Kidney (tissue), 14 donors: ENCODE results near the gene RNPS1. TPM values are rescaled to one million over a fixed set of nuclear protein-coding genes. Genes with fewer than 3 reads are reported as not detected.

Experiments used
- DNase-seq, 5 donors: peaks; one replicate each; pipeline ENCODE4 v3.0.0-alpha.2; 2013 to 2020
- FAIRE-seq: peaks from 2 replicates; lab custom pipeline; 2012; peaks lifted over from hg19 to GRCh38; lab: Jason Lieb, UNC
- H3K27ac ChIP-seq, 2 donors: one replicate each; pipeline ENCODE4 v1.7.0; 2013; ENCODE audit warnings: low read depth in 2 of 2, low read length in 2 of 2, inconsistent platforms in 1 of 2
- H3K27me3 ChIP-seq: one replicate; pipeline ENCODE4 v1.7.1; 2013; ENCODE audit warnings: low read length, inconsistent platforms; ENCODE audit not compliant: control insufficient read depth, insufficient read depth
- H3K36me3 ChIP-seq, 3 donors: one replicate each; pipeline versions ENCODE4 v1.7.0 to v1.7.1; 2013; ENCODE audit warnings: low read length in 3 of 3, control low read depth in 1 of 3, inconsistent platforms in 1 of 3; ENCODE audit not compliant: insufficient read depth in 3 of 3, control insufficient read depth in 2 of 3
- H3K4me1 ChIP-seq, 3 donors: one replicate each; pipeline versions ENCODE4 v1.7.0 to v1.7.1; 2013; ENCODE audit warnings: low read length in 3 of 3, inconsistent platforms in 1 of 3, low read depth in 1 of 3; ENCODE audit not compliant: control insufficient read depth in 2 of 3, insufficient read depth in 2 of 3
- H3K4me3 ChIP-seq, 3 donors: one replicate each; pipeline versions ENCODE4 v1.7.0 to v1.8.1; 2013; ENCODE audit warnings: low read length in 3 of 3, control low read depth in 1 of 3, inconsistent platforms in 1 of 3
- H3K9ac ChIP-seq, 3 donors: one replicate each; pipeline versions ENCODE4 v1.7.0 to v1.7.1; 2013; ENCODE audit warnings: low read length in 3 of 3, control low read depth in 1 of 3, inconsistent platforms in 1 of 3
- H3K9me3 ChIP-seq, 3 donors: one replicate each; pipeline versions ENCODE4 v1.7.0 to v1.7.1; 2013; ENCODE audit warnings: low read length in 3 of 3, control low read depth in 1 of 3, inconsistent platforms in 1 of 3; ENCODE audit not compliant: control insufficient read depth in 2 of 3, insufficient read depth in 1 of 3
- intact Hi-C: fragments of 100-400 bp; cut with DNase I; formaldehyde crosslinking; loops from one replicate; pipeline ENCODE4 v1.11.1; 2022
- polyA plus RNA-seq: library from polyadenylated mRNA; stranded (reverse); fragments of 350-450 nt; fragmentation: Illumina TruSeq; extraction: RNeasy Lipid Tissue Mini Kit (QIAGEN cat#74804); gene quantifications from one replicate; pipeline ENCODE4 v1.2.3, GENCODE V29; 2014; ENCODE audit warnings: low read depth, low replicate concordance; ENCODE audit not compliant: insufficient read depth
- total RNA-seq: library from RNA; stranded (reverse); fragmentation: NEBNext Ultra II Directional; extraction: Animal tissue kit (Norgen Biotek cat#: 25700); gene quantifications from one replicate; pipeline ENCODE4 v1.2.1, GENCODE V29; 2021
- TF ChIP-seq, protein P1 (sequence below): IDR thresholded peaks from 3 replicates; pipeline ENCODE4 v1.5.1; 2012; ENCODE audit warnings: mild to moderate bottlenecking, moderate library complexity, borderline replicate concordance; ENCODE audit not compliant: insufficient read depth; ENCODE audit errors: extremely low read depth
- donor health status: control.
- donor health status: control.
- donor health status: control.
- donor health status: control.
- donor health status: control.
- donor health status: DM: yes; HTN: yes; CAD: no.
- donor health status: Normal renal cell carcinoma (clear cell type).

Gene RNPS1
- total and polyA plus RNA-seq, 2 donors from 2014 or later, result 102 to 134 TPM

- Histone ChIP-seq H3K4me3 (no peak overlapping the region), H3K9me3 (no peaks in the 10 kb centered on the region), H3K4me1 (peaks cover 0 to 6% (median 3%) of the 10 kb centered on the region in 3 donors), H3K27ac (no peak overlapping the region), H3K27me3 (no peaks in the 10 kb centered on the region), H3K9ac (no peak overlapping the region), H3K36me3 (peaks cover 0 to 21% (median 9%) of the 10 kb centered on the region in 3 donors)
- no peak for FAIRE-seq
- TF ChIP-seq, protein P1, sequence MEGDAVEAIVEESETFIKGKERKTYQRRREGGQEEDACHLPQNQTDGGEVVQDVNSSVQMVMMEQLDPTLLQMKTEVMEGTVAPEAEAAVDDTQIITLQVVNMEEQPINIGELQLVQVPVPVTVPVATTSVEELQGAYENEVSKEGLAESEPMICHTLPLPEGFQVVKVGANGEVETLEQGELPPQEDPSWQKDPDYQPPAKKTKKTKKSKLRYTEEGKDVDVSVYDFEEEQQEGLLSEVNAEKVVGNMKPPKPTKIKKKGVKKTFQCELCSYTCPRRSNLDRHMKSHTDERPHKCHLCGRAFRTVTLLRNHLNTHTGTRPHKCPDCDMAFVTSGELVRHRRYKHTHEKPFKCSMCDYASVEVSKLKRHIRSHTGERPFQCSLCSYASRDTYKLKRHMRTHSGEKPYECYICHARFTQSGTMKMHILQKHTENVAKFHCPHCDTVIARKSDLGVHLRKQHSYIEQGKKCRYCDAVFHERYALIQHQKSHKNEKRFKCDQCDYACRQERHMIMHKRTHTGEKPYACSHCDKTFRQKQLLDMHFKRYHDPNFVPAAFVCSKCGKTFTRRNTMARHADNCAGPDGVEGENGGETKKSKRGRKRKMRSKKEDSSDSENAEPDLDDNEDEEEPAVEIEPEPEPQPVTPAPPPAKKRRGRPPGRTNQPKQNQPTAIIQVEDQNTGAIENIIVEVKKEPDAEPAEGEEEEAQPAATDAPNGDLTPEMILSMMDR, result no peak
- intact Hi-C loops, result no loop called here
- DNase-seq, result no peak
These were observed 41.0 kb downstream of the RNPS1 start for GRCh38 chr16:2226918-2227317.

DNA sequence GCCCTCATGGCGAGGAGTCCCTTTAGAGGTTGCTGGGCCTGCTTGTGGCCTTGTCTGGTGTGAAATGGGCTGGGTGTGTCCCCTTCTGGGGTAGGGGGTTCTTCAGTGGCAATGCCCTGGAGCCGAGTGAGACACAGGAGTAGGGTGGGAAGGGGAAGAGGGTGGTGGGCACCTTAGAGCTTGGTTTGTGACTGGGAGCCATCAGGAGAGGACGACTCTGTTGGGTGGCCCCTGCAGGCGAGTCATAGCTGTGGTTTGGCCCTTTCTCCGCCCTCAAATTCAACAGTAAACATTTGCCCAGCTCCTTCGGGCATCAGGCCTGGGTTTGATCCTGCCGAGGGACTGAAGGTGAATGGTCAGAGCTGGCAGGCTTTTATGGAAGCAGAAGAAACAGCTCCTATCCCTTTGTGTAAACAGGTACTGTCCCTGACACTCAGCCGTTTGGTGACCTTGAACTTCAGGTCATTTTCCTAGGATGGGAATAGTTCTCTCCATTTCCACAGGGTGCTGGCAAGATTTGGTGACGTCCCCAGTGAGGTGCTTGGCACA lies 41.6 kb downstream of the RNPS1 start:
- intact Hi-C loops, result no loop called here
- no peak overlapping the region for H3K4me3 ChIP-seq
- no peak overlapping the region for H3K9ac ChIP-seq
- H3K27ac ChIP-seq, result no peak overlapping the region
- peaks cover 0 to 15% (median 3%) of the 10 kb centered on the region in 3 donors for H3K36me3 ChIP-seq
- TF ChIP-seq, protein P1, result no peak
- no peak for FAIRE-seq
- H3K9me3 ChIP-seq, result no peaks in the 10 kb centered on the region
- DNase-seq, result no peak
- peaks cover 0 to 6% (median 3%) of the 10 kb centered on the region in 3 donors for H3K4me1 ChIP-seq
- H3K27me3 ChIP-seq, result no peaks in the 10 kb centered on the region

GRCh38 chr16:2223942-2224486 lies 43.9 kb downstream of the RNPS1 start:
- no peaks in the 10 kb centered on the region for H3K9me3 ChIP-seq
- H3K9ac ChIP-seq, result peak overlapping the region; percentile 47 to 96 (median 55)
- peaks cover 0 to 6% (median 3%) of the 10 kb centered on the region in 3 donors for H3K4me1 ChIP-seq
- H3K27ac ChIP-seq, result peak overlapping the region; percentile 65 to 69
- intact Hi-C loops, result no loop called here
- H3K27me3 ChIP-seq, result no peaks in the 10 kb centered on the region
- TF ChIP-seq, protein P1, result no peak
- peak overlapping the region; percentile 54 to 71 (median 70) for H3K4me3 ChIP-seq
- FAIRE-seq (no peak), DNase-seq (peak in 4 of 5 donors; percentile 46 to 87 (median 55))
- H3K36me3 ChIP-seq, result peaks cover 0 to 5% (median 0%) of the 10 kb centered on the region in 3 donors
